AG04450 (cell line): Measurements from ENCODE around the gene LRP2BP. TPM values are rescaled to one million over a fixed set of nuclear protein-coding genes. Genes with fewer than 3 reads are reported as not detected.
"Not testable (repeated sequence)": the region's sequence is repeated elsewhere in the genome, so short reads cannot be mapped to it uniquely, and the experiment has no call there.

Source experiments
- CTCF ChIA-PET: fragments of 300-600, 350-600 bp; formaldehyde crosslinking; extraction: SDS; loops from one replicate; lab custom pipeline; 2022; ENCODE audit warnings: antibody characterized with exemption, inconsistent platforms; lab: Charles Lee
- POLR2A ChIA-PET: fragments of 350-600 bp; formaldehyde crosslinking; extraction: SDS; loops from one replicate; lab custom pipeline; 2021; ENCODE audit warnings: antibody characterized with exemption, inconsistent platforms; lab: Yijun Ruan, JAX
- DNase-seq: peaks from one replicate; pipeline ENCODE4 v3.0.0-alpha.2; 2011; ENCODE audit warnings: low read depth, low spot score
- H3K27ac ChIP-seq: one replicate; pipeline ENCODE4 v1.5.1; 2012; ENCODE audit warnings: low read depth, low read length, control low read depth
- H3K27me3 ChIP-seq: one replicate; pipeline ENCODE4 v1.6.0; 2012; ENCODE audit warnings: low read length; ENCODE audit not compliant: control insufficient read depth, insufficient read depth
- H3K4me3 ChIP-seq: 2 replicates; pipeline ENCODE4 v1.5.1; 2011; ENCODE audit warnings: mild to moderate bottlenecking, low read depth, low read length, control low read depth
- H3K9me3 ChIP-seq: 2 replicates; pipeline ENCODE4 v1.5.1; 2012; ENCODE audit warnings: low read length; ENCODE audit not compliant: control insufficient read depth, insufficient read depth
- CTCF ChIP-seq: IDR thresholded peaks from 2 replicates; pipeline ENCODE4 v1.5.1; 2011; ENCODE audit warnings: low read depth, low read length, control low read depth, inconsistent platforms
- polyA plus RNA-seq: library from polyadenylated mRNA; depleted of rRNA; stranded (reverse); fragments of >200 nt; gene quantifications from 2 replicates; pipeline ENCODE4 v1.2.3, GENCODE V29; 2011; rRNA removed
- small RNA-seq: library from RNA; depleted of rRNA; stranded (forward); fragments of <200 nt; gene quantifications from one replicate; pipeline ENCODE3, GENCODE V24; 2012; ENCODE audit warnings: low read depth; ENCODE audit not compliant: insufficient read length

Gene LRP2BP
- polyA plus RNA-seq, 1 experiment: 0.05 TPM

- DNase-seq: no peak
- no peak overlapping the region for H3K4me3 ChIP-seq
- CTCF ChIA-PET: no interaction called here
- H3K27me3 ChIP-seq: no peaks in the 10 kb centered on the region
- TF ChIP-seq CTCF: no peak; the same call in 1 of the 2 replicates
- POLR2A ChIA-PET: no interaction called here
- no peak overlapping the region for H3K27ac ChIP-seq
- no peaks in the 10 kb centered on the region for H3K9me3 ChIP-seq
Measured at GRCh38 chr4:185317880-185318279, 77.8 kb downstream of the LRP2BP start.

- POLR2A ChIA-PET, CTCF ChIA-PET: not testable (repeated sequence)
Measured at GRCh38 chr4:185317462-185317861, 78.3 kb downstream of the LRP2BP start.

More at GRCh38 chr4:185317462-185317861, 78.3 kb downstream of the LRP2BP start:
- not testable (repeated sequence) for H3K27me3 ChIP-seq, H3K27ac ChIP-seq, H3K4me3 ChIP-seq, H3K9me3 ChIP-seq, DNase-seq

Small RNA genes within 50 kb of the gene (small RNA-seq; reads per million reads assigned to genes)
- not detected for gene RF00019

Other genes starting within 250 kb of the LRP2BP start
- 33.5 and 51.1 TPM in 2 replicates for gene CFAP97, start 191.9 kb downstream of the LRP2BP start, polyA plus RNA-seq
- gene SNX25, start 186.3 kb downstream of the LRP2BP start, polyA plus RNA-seq: 12.6 and 12.7 TPM in 2 replicates
- 3.1 and 3.6 TPM in 2 replicates for gene ANKRD37, start 917 bp upstream of the LRP2BP start, polyA plus RNA-seq
- gene UFSP2, start 30.0 kb upstream of the LRP2BP start, polyA plus RNA-seq: 41.2 and 54.1 TPM in 2 replicates
- 0.84 and 1.1 TPM in 2 replicates for gene CCDC110, start 75.8 kb upstream of the LRP2BP start, polyA plus RNA-seq
- 15.2 and 15.4 TPM in 2 replicates for gene PDLIM3, start 139.6 kb upstream of the LRP2BP start, polyA plus RNA-seq